ENCODE data around the gene TAF13. TPM values are rescaled to one million over a fixed set of nuclear protein-coding genes. Genes with fewer than 3 reads are reported as not detected.
"Not testable (repeated sequence)": the region's sequence is repeated elsewhere in the genome, so short reads cannot be mapped to it uniquely, and the experiment has no call there.

Gene TAF13
- total RNA-seq, 2 experiments from 2014 or later, result 18.5 to 19.0 TPM

GRCh38 chr1:109020693-109021257 is 55.0 kb downstream of the TAF13 start:
- Mint-ChIP-seq H3K27me3 (no peaks in the 10 kb centered on the region), H3K4me1 (ENCODE audit: low read depth) (peaks cover 2% of the 10 kb centered on the region), H3K4me3 (no peak overlapping the region), H3K27ac (no peak overlapping the region), H3K36me3 (ENCODE audit: low read depth) (peaks cover 12% of the 10 kb centered on the region), H3K9me3 (peaks cover 2% of the 10 kb centered on the region)
- ChIA-PET CTCF (interaction anchor here (0.9 to 1.8 kb wide), 2 partner anchors 92 to 123 kb away, joined by 3 to 4 read pairs; a partner anchor contains a TSS), POLR2A (no interaction called here)
- intact Hi-C loops (cut with micrococcal nuclease), result no loop called here
- DNase-seq, result no peak
- no peak for ATAC-seq
- TF ChIP-seq, protein P1, sequence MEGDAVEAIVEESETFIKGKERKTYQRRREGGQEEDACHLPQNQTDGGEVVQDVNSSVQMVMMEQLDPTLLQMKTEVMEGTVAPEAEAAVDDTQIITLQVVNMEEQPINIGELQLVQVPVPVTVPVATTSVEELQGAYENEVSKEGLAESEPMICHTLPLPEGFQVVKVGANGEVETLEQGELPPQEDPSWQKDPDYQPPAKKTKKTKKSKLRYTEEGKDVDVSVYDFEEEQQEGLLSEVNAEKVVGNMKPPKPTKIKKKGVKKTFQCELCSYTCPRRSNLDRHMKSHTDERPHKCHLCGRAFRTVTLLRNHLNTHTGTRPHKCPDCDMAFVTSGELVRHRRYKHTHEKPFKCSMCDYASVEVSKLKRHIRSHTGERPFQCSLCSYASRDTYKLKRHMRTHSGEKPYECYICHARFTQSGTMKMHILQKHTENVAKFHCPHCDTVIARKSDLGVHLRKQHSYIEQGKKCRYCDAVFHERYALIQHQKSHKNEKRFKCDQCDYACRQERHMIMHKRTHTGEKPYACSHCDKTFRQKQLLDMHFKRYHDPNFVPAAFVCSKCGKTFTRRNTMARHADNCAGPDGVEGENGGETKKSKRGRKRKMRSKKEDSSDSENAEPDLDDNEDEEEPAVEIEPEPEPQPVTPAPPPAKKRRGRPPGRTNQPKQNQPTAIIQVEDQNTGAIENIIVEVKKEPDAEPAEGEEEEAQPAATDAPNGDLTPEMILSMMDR (IDR thresholded peaks at IDR 0.05), result no peak

GRCh38 chr1:109017719-109018118 is 58.1 kb downstream of the TAF13 start:
- H3K27ac Mint-ChIP-seq; intact Hi-C loops (cut with micrococcal nuclease); H3K4me3 Mint-ChIP-seq; ATAC-seq; H3K4me1 Mint-ChIP-seq (ENCODE audit: low read depth); H3K9me3 Mint-ChIP-seq; H3K27me3 Mint-ChIP-seq; DNase-seq; POLR2A ChIA-PET: not testable (repeated sequence)
- CTCF ChIA-PET, result interaction anchor here (0.6 to 1.9 kb wide), 4 partner anchors 11 to 33 kb away, joined by 3 to 4 read pairs (median 3); no protein-coding TSS in a partner anchor
- peaks cover 16% of the 10 kb centered on the region for H3K36me3 Mint-ChIP-seq (ENCODE audit: low read depth)

DNA sequence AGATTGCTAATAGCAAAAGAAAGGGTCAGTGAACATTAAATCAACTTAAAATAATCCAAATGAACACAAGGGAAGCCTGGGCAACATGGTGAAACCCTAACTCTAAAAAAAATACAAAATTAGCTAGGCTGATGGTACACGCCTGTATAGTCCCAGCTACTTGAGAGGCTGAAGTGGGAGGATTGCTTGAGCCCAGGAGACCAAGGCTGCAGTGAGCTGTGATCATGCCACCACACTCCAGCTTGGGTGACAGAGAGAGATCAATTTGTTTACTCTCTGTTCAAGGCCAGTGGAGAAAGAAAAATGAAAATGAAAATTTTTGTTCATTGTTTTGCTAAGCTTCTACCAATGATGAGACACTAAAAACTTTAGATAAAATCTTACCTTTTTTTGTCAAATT is 58.7 kb downstream of the TAF13 start:
- H3K36me3 Mint-ChIP-seq (ENCODE audit: low read depth), result peaks cover 16% of the 10 kb centered on the region
- H3K4me1 Mint-ChIP-seq (ENCODE audit: low read depth), result no peaks in the 10 kb centered on the region
- DNase-seq (no peak), ATAC-seq (no peak)
- ChIA-PET CTCF (interaction anchor here (0.6 to 1.9 kb wide), 4 partner anchors 11 to 96 kb away, joined by 3 to 4 read pairs (median 4); a partner anchor contains a TSS), POLR2A (no interaction called here)
- no peak overlapping the region for H3K27ac Mint-ChIP-seq
- H3K27me3 Mint-ChIP-seq, result no peaks in the 10 kb centered on the region
- intact Hi-C loops (cut with micrococcal nuclease), result no loop called here
- TF ChIP-seq, protein P1 (IDR thresholded peaks at IDR 0.05), result no peak
- peaks cover 2% of the 10 kb centered on the region for H3K9me3 Mint-ChIP-seq
- no peak overlapping the region for H3K4me3 Mint-ChIP-seq

Other genes with a start within 250 kb of the TAF13 start
- gene AKNAD1, start 218.9 kb downstream of the TAF13 start, total RNA-seq, result not detected
- gene GPSM2, start 199.0 kb downstream of the TAF13 start, total RNA-seq, result 10 to 100 TPM; 10.6 to 11.1 TPM
- 10 to 100 TPM; 14.3 to 15.2 TPM for gene CLCC1, start 112.5 kb downstream of the TAF13 start, total RNA-seq
- gene WDR47, start 33.9 kb downstream of the TAF13 start, total RNA-seq, result 1 to 10 TPM; 7.2 to 8.4 TPM
- gene TMEM167B, start 14.8 kb upstream of the TAF13 start, total RNA-seq, result 10 to 100 TPM; 21.8 to 23.4 TPM
- 1 to 10 TPM; 4.7 to 7.0 TPM for gene ELAPOR1, start 38.1 kb upstream of the TAF13 start, total RNA-seq
- 100 to 1,000 TPM; 226 to 228 TPM for gene SARS1, start 137.9 kb upstream of the TAF13 start, total RNA-seq
- 1 to 10 TPM; 2.7 to 3.1 TPM for gene CELSR2, start 173.5 kb upstream of the TAF13 start, total RNA-seq
- 10 to 100 TPM; 12.9 to 14.0 TPM for gene PSRC1, start 207.1 kb upstream of the TAF13 start, total RNA-seq
- not detected for gene MYBPHL, start 231.0 kb upstream of the TAF13 start, total RNA-seq